ENCODE measurements around the gene EPX. TPM values are rescaled to one million over a fixed set of nuclear protein-coding genes. Genes with fewer than 3 reads are reported as not detected.

Gene EPX
- total RNA-seq, 1 experiment from 2014 or later, result not detected

DNA sequence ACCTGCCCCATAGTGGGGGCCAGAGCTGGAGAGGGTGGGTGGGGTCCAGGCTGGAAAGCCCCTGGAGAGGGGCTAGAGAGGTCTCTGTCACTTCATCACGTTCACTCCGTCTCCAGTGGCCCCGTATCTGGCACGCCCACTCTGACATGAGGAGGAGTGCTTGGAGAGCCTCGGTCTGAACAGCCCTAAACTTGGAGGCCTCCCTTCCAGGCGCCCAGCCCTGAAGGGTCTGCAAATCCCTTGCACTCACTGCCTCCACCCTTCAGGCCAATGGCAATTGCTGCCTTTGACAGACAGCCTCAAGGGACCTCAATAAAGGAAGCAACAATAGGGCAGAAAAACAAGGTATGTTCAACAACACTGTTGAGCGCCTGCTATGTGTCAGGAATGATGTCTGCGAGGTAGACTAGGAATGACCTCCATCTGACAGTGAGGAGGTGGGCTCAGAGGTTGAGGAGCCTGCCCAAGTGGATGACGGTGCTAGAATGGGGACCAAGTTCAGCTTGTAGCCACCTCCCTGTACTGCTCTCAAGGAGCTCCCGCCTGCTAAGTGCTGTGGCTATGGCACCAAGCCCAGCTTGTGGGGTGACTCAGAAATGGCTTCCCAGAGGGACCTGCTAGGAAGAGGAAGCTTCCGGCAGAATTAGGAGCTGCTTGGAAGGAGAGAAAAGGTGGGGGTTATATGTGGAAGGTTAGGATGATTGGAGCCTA, 2.9 kb upstream of the EPX start:
- H4K20me1 ChIP-seq (ENCODE audit: insufficient read depth, low read depth, low read length), result no peaks in the 10 kb centered on the region
- H3K4me2 ChIP-seq (ENCODE audit: low read depth, low read length, poor library complexity, severe bottlenecking), result no peak overlapping the region
- DNase-seq, result no peak
- H3K9ac ChIP-seq (ENCODE audit: low read length), result no peak overlapping the region
- no peaks in the 10 kb centered on the region for H3K9me2 ChIP-seq (replicated peaks; ENCODE audit: insufficient read depth, low read length)
- no peak overlapping the region for H3K4me3 ChIP-seq (ENCODE audit: low read length)
- no peak overlapping the region for H2AFZ ChIP-seq (ENCODE audit: low read length)
- no peaks in the 10 kb centered on the region for H3K4me1 ChIP-seq (ENCODE audit: low read length)
- no peak overlapping the region for H3K27ac ChIP-seq (ENCODE audit: low read length)
- H3K79me2 ChIP-seq (ENCODE audit: low read length), result no peaks in the 10 kb centered on the region
- no peaks in the 10 kb centered on the region for H3K9me3 ChIP-seq (ENCODE audit: low read length)
- H3K36me3 ChIP-seq (ENCODE audit: insufficient read depth, low read length), result no peaks in the 10 kb centered on the region
- no peaks in the 10 kb centered on the region for H3K27me3 ChIP-seq (ENCODE audit: low read length)

DNA sequence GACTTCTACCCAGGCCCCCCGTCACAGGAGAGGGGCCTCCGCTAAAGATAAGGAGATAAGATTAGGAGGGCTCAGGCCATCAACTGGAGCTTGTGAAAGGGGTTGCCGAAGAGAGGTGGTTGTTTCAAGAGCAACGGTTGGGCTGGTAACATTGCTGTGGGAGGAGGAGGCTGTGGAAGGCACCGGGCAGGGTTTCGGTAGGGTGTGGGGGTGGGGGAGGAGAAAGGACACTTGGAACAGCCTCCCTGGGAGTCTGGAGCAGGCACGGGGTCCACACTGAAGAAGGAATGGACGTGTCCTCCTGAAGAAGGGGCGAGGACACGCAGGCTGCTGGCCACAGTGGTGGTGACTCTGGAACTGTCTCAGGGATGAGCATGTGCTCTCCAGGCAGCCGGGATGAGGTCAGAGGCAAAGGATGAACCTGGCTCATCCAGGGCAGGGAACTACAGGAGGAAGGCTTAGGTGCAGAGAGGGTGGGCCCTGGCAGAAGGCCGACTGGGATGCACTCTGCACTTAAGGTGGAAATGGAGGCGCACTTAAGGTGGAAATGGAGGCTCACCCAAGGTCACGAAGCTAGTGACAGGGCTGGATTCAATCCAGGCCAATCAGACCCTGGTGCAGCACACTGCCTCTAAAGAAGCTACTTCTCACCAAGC, 1.2 kb upstream of the EPX start:
- H3K4me2 ChIP-seq (ENCODE audit: low read depth, low read length, poor library complexity, severe bottlenecking), result no peak overlapping the region
- H3K9ac ChIP-seq (ENCODE audit: low read length), result no peak overlapping the region
- H3K79me2 ChIP-seq (ENCODE audit: low read length), result no peaks in the 10 kb centered on the region
- no peaks in the 10 kb centered on the region for H3K27me3 ChIP-seq (ENCODE audit: low read length)
- no peaks in the 10 kb centered on the region for H4K20me1 ChIP-seq (ENCODE audit: insufficient read depth, low read depth, low read length)
- no peaks in the 10 kb centered on the region for H3K9me3 ChIP-seq (ENCODE audit: low read length)
- no peak overlapping the region for H3K4me3 ChIP-seq (ENCODE audit: low read length)
- no peaks in the 10 kb centered on the region for H3K4me1 ChIP-seq (ENCODE audit: low read length)
- H3K9me2 ChIP-seq (replicated peaks; ENCODE audit: insufficient read depth, low read length), result no peaks in the 10 kb centered on the region
- H3K36me3 ChIP-seq (ENCODE audit: insufficient read depth, low read length), result no peaks in the 10 kb centered on the region
- no peak for DNase-seq
- no peak overlapping the region for H2AFZ ChIP-seq (ENCODE audit: low read length)
- H3K27ac ChIP-seq (ENCODE audit: low read length), result no peak overlapping the region

DNA sequence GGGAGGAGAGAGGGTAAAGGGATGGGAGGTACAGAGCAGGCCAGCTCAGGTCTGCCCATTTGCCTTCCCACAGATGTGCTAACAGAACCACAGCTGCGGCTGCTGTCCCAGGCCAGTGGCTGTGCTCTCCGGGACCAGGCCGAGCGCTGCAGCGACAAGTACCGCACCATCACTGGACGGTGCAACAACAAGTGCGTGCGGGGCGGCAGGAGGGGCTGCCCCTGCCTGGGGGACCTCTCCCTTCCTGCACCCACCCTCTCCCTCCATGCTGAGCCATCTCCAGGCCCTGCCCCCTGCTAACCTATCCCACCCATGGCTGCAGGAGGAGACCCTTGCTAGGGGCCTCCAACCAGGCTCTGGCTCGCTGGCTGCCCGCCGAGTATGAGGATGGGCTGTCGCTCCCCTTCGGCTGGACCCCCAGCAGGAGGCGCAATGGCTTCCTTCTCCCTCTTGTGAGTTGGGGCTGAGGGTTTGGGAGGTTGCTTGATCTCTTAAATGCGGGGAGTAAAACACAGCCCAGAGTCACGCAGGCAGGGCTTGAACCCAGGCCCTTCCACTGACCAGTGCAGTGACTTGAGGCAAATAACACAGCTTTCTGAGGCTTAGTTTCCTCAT, 1.2 kb downstream of the EPX start:
- Histone ChIP-seq H3K9me2 (replicated peaks; ENCODE audit: insufficient read depth, low read length) (no peaks in the 10 kb centered on the region), H3K4me2 (ENCODE audit: low read depth, low read length, poor library complexity, severe bottlenecking) (no peak overlapping the region), H3K9me3 (ENCODE audit: low read length) (no peaks in the 10 kb centered on the region), H3K79me2 (ENCODE audit: low read length) (no peaks in the 10 kb centered on the region), H3K4me3 (ENCODE audit: low read length) (no peak overlapping the region), H4K20me1 (ENCODE audit: insufficient read depth, low read depth, low read length) (no peaks in the 10 kb centered on the region), H3K9ac (ENCODE audit: low read length) (no peak overlapping the region), H3K36me3 (ENCODE audit: insufficient read depth, low read length) (no peaks in the 10 kb centered on the region), H3K27ac (ENCODE audit: low read length) (no peak overlapping the region), H3K27me3 (ENCODE audit: low read length) (no peaks in the 10 kb centered on the region), H2AFZ (ENCODE audit: low read length) (no peak overlapping the region), H3K4me1 (ENCODE audit: low read length) (no peaks in the 10 kb centered on the region)
- no peak for DNase-seq

DNA sequence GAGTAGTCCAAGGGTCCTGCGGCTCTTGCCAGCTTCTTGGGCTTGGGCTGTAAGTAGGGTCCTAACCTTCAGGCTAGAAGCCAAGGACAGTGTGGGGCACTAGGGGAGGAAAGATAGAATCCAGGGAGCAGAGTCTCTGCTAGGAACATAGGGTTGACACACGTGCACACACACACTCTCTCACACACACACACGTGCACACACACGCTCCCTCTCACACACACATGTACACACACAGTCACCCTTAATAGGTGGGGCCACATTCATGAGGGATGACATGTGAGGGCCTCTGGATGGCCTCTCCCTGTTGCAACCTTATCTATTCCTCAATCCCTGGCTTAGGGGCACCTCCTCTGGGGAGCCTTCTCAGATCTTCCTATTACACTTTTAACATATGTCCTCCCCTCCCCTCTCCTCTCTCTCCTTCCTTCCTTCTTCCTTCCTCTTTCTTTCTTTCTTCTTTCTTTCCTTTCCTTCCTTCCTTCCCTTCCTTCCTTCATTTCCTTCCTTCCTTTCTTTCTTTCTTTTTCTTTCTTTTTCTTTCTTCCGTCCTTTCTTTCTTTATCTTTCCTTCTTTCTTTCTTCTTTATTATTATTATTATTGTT, 3.1 kb downstream of the EPX start:
- Histone ChIP-seq H3K4me1 (ENCODE audit: low read length) (peaks cover 4% of the 10 kb centered on the region; the same call in 1 of the 2 replicates), H3K9ac (ENCODE audit: low read length) (no peak overlapping the region), H3K4me2 (ENCODE audit: low read depth, low read length, poor library complexity, severe bottlenecking) (no peak overlapping the region), H3K36me3 (ENCODE audit: insufficient read depth, low read length) (no peaks in the 10 kb centered on the region), H4K20me1 (ENCODE audit: insufficient read depth, low read depth, low read length) (no peaks in the 10 kb centered on the region), H3K9me3 (ENCODE audit: low read length) (no peaks in the 10 kb centered on the region), H3K9me2 (replicated peaks; ENCODE audit: insufficient read depth, low read length) (no peaks in the 10 kb centered on the region), H2AFZ (ENCODE audit: low read length) (no peak overlapping the region), H3K79me2 (ENCODE audit: low read length) (no peaks in the 10 kb centered on the region), H3K4me3 (ENCODE audit: low read length) (no peak overlapping the region), H3K27ac (ENCODE audit: low read length) (no peak overlapping the region), H3K27me3 (ENCODE audit: low read length) (no peaks in the 10 kb centered on the region)
- no peak for DNase-seq

DNA sequence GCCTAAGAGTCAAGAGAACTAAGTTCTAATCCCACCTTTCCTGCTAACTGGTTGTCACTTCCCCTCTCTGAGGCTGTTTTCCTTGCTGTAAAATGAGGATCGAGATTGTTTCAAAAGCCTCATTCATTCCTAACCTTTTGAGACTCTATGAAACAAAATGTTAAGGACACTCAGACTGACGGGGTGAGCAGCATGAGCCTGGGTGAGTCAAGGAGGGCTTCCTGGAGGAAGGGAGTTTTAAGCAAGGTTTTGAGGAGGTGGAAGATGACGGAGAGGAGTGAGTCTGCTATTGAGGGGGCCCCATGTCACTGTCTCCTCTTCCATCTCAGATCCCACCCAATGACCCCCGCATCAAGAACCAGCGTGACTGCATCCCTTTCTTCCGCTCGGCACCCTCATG, 4.1 kb downstream of the EPX start:
- no peak overlapping the region for H2AFZ ChIP-seq (ENCODE audit: low read length)
- H3K27me3 ChIP-seq (ENCODE audit: low read length), result no peaks in the 10 kb centered on the region
- no peaks in the 10 kb centered on the region for H3K9me2 ChIP-seq (replicated peaks; ENCODE audit: insufficient read depth, low read length)
- no peaks in the 10 kb centered on the region for H3K36me3 ChIP-seq (ENCODE audit: insufficient read depth, low read length)
- H3K79me2 ChIP-seq (ENCODE audit: low read length), result no peaks in the 10 kb centered on the region
- H3K4me2 ChIP-seq (ENCODE audit: low read depth, low read length, poor library complexity, severe bottlenecking), result no peak overlapping the region
- H3K4me1 ChIP-seq (ENCODE audit: low read length), result peaks cover 4% of the 10 kb centered on the region; the same call in 1 of the 2 replicates
- H3K27ac ChIP-seq (ENCODE audit: low read length), result no peak overlapping the region
- H3K9ac ChIP-seq (ENCODE audit: low read length), result no peak overlapping the region
- DNase-seq, result no peak
- no peaks in the 10 kb centered on the region for H3K9me3 ChIP-seq (ENCODE audit: low read length)
- H4K20me1 ChIP-seq (ENCODE audit: insufficient read depth, low read depth, low read length), result no peaks in the 10 kb centered on the region
- no peak overlapping the region for H3K4me3 ChIP-seq (ENCODE audit: low read length)

GRCh38 chr17:58200024-58200633, 7.6 kb downstream of the EPX start:
- Histone ChIP-seq H3K4me3 (ENCODE audit: low read length) (no peak overlapping the region), H3K4me2 (ENCODE audit: low read depth, low read length, poor library complexity, severe bottlenecking) (no peak overlapping the region), H3K27ac (ENCODE audit: low read length) (no peak overlapping the region), H2AFZ (ENCODE audit: low read length) (peak overlapping the region; percentile 28; the same call in 1 of the 2 replicates), H3K36me3 (ENCODE audit: insufficient read depth, low read length) (no peaks in the 10 kb centered on the region), H3K9ac (ENCODE audit: low read length) (no peak overlapping the region), H3K4me1 (ENCODE audit: low read length) (peaks cover 4% of the 10 kb centered on the region; the same call in 1 of the 2 replicates), H3K9me3 (ENCODE audit: low read length) (no peaks in the 10 kb centered on the region), H4K20me1 (ENCODE audit: insufficient read depth, low read depth, low read length) (no peaks in the 10 kb centered on the region), H3K27me3 (ENCODE audit: low read length) (no peaks in the 10 kb centered on the region), H3K9me2 (replicated peaks; ENCODE audit: insufficient read depth, low read length) (no peaks in the 10 kb centered on the region), H3K79me2 (ENCODE audit: low read length) (no peaks in the 10 kb centered on the region)
- peak; percentile 92 for DNase-seq

GRCh38 chr17:58202859-58203258, 10.3 kb downstream of the EPX start:
- H3K36me3 ChIP-seq (ENCODE audit: insufficient read depth, low read length), result no peaks in the 10 kb centered on the region
- no peak overlapping the region for H3K9ac ChIP-seq (ENCODE audit: low read length)
- H3K27me3 ChIP-seq (ENCODE audit: low read length), result no peaks in the 10 kb centered on the region
- no peaks in the 10 kb centered on the region for H3K9me3 ChIP-seq (ENCODE audit: low read length)
- DNase-seq, result no peak
- no peak overlapping the region for H3K27ac ChIP-seq (ENCODE audit: low read length)
- no peaks in the 10 kb centered on the region for H4K20me1 ChIP-seq (ENCODE audit: insufficient read depth, low read depth, low read length)
- H3K79me2 ChIP-seq (ENCODE audit: low read length), result no peaks in the 10 kb centered on the region
- H3K4me1 ChIP-seq (ENCODE audit: low read length), result peaks cover 4% of the 10 kb centered on the region; the same call in 1 of the 2 replicates
- H3K9me2 ChIP-seq (replicated peaks; ENCODE audit: insufficient read depth, low read length), result no peaks in the 10 kb centered on the region
- no peak overlapping the region for H3K4me3 ChIP-seq (ENCODE audit: low read length)
- no peak overlapping the region for H2AFZ ChIP-seq (ENCODE audit: low read length)
- no peak overlapping the region for H3K4me2 ChIP-seq (ENCODE audit: low read depth, low read length, poor library complexity, severe bottlenecking)

DNA sequence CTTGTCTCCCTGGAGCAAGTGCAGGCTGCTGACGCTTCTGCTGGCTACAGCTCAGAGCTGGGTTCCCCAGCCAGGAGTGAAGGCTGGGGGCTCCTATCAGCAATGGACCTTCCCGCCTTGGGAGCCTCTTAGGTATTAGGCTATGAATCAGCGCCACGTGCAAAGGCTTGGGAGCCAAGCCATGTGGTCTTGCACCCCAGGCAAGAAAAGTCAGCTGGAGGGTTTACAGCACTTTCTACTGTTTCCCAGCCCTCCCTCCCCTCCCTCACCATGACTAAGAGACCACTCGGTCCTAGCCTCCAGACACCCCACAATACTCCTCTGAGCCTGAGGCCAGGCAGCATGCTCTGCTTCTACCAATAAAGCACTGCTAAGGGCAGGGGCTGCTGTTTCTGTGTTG, 12.3 kb downstream of the EPX start:
- DNase-seq, result no peak
- H3K4me1 ChIP-seq (ENCODE audit: low read length), result peaks cover 4% of the 10 kb centered on the region; the same call in 1 of the 2 replicates

More for the DNA sequence above, 12.3 kb downstream of the EPX start:
- Histone ChIP-seq H3K36me3 (ENCODE audit: insufficient read depth, low read length) (no peaks in the 10 kb centered on the region), H3K79me2 (ENCODE audit: low read length) (no peaks in the 10 kb centered on the region), H3K9me3 (ENCODE audit: low read length) (no peaks in the 10 kb centered on the region), H4K20me1 (ENCODE audit: insufficient read depth, low read depth, low read length) (no peaks in the 10 kb centered on the region), H3K27me3 (ENCODE audit: low read length) (no peaks in the 10 kb centered on the region), H3K27ac (ENCODE audit: low read length) (no peak overlapping the region), H3K4me2 (ENCODE audit: low read depth, low read length, poor library complexity, severe bottlenecking) (no peak overlapping the region), H3K9ac (ENCODE audit: low read length) (no peak overlapping the region), H3K4me3 (ENCODE audit: low read length) (no peak overlapping the region), H2AFZ (ENCODE audit: low read length) (no peak overlapping the region), H3K9me2 (replicated peaks; ENCODE audit: insufficient read depth, low read length) (no peaks in the 10 kb centered on the region)

Data from Karpas-422 (cell line).